Astrocyte of the hippocampus (primary cell): ENCODE measurements around the gene SLC25A44.
A peak's percentile ranks its signal among the peaks of the same experiment; 100 is the strongest.

Experiments used
- DNase-seq: peaks from one replicate; pipeline ENCODE4 v3.0.0; 2011; ENCODE audit warnings: low read depth, low spot score

SLC25A44 gene, protein sequence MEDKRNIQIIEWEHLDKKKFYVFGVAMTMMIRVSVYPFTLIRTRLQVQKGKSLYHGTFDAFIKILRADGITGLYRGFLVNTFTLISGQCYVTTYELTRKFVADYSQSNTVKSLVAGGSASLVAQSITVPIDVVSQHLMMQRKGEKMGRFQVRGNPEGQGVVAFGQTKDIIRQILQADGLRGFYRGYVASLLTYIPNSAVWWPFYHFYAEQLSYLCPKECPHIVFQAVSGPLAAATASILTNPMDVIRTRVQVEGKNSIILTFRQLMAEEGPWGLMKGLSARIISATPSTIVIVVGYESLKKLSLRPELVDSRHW

DNA sequence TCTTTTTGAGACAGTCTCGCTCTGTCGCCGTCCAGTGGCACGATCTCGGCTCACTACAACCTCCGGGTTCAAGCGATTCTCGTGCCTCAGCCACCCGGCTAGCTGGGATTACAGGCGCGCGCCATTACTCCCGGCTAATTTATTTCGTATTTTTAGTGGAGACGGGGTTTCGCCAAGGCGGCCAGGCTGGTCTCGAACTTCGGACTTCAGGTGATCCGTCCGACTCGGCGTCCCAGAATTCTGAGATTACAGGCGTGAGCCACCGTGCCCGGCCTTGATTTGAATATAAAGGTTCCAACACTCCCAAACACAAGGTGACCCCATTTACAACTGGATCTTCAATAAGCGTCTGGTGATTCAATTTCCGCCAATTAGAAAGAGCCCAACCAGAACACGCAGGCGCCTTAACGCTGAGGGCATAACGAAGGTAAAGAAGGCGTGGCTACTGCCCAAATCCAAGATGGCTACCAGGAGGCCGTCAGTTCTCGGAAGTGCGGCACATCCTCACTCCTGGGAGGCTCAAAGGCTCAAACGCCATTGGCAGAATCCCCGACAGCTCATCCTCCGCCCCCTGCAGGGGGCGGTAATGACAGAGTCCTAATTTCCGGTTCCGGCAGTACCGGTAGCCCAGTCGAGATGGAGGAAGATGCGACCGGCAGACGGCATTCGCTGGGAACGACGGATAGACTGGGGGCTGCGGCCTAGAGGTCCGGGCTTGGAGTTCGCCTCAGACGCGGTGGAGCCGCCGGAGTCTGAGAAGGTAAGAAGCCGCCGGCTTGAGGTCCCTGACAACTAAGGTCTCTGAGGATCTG lies at the start of gene SLC25A44:
SLC25A44 (plus strand) TSS at position 617 of the 812 bp plus-strand sequence. CDS start 5,744 bp downstream, outside the sequence.
- DNase-seq: peak; percentile 99

DNA sequence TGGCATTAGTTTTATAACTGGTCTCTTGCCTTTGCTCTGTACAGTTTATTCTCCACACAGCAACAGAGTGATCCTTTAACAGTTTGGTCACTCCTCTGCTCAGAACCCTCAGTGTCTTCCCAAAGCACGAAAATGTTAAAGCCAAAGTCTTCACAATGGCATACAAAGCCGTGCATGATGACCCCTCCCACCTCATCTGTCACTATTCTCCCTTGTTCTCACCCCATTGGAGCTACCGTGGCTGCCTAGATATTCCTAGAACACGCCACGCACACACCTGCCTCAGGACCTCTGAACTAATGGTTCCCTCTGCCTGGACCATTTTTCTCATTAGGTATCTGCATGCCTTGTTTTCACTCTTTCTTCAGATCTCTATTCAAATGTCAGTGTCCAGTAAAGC lies 49.2 kb upstream of the SLC25A44 start:
- DNase-seq: no peak

DNA sequence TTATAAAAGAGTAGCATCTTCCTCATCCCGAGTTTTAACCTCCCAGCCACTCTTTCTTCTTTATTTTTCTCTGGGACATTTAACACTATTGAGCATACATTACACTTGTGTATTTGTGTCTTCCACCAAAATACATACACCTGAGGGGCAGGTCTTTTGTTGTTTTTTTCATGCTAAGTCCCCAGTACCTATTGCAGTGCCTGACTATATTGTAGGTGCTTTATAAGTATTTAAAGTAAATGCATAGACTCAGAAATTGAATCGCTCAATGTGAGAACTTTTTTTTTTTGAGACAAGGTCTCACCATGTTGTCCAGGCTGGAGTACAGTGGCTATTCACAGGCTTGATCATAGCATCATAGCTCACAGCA lies 48.3 kb upstream of the SLC25A44 start:
- no peak for DNase-seq

DNA sequence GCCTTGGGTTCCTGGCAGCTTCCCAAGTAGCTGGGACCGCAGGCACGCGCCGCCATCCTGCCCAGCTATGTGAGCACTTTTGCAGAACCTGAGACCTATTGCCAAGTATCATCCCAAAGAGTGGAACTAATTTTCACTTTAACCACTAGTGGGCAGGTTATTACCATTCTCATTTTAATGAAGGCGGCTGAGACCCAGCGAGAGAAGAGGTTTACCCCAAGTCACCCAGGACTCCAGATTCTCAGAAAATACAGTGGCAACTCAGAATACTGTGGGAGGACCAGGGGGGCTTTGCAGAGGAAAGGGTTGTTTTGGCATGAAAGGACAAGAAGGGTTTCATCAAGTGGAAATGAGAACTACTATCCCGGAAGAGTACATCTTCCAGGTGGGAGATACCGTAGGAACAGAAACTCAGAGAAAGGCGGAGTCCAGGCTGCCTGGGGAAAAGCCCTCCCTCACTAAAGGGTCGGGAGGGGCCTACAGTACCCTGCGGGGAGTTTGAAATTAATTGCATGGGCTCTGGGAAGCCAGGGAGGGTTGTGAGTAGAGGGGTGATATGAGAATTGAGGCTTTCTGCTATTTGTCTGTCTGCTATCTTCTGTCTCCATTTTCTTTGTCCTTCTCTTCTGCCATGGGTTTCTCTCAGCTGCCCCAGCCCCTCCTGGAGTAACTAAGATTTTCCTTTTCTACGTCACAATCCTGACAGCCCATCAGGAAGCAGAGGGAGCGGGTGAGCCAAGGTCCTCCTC lies 47.7 kb upstream of the SLC25A44 start:
- DNase-seq: peak; percentile 99

DNA sequence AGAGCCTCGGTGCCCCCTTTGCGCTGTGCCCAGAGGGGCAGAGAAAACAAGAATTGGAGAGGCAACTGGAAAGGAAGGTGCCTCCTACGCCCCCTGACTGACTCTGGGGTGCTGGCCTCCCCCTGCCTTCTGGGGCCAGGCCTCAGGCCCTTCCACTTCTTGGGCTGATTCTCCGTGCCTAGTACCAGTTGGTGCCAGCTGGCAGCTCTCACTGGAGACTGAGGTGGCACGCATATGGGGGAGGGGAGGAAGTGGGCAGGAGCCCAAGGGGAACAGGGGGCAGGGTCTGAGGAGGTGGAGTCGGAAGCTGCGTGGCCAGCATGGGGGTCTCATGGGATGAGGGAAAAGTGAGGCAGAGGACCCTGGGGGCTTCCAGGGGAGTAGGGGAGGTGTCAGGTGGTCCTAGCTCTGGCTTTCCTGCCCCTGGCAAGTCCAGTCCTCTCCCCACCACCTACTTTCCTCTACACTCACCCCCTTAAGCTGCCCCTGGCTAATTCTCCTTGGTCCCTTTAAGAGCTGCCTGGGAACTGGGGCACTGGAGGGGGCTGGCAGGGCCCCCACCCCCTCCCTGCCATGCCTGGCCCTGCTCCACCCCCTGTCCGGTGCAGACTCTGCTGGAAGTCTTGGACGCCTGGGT lies 47.0 kb upstream of the SLC25A44 start:
- peak; percentile 62 for DNase-seq

DNA sequence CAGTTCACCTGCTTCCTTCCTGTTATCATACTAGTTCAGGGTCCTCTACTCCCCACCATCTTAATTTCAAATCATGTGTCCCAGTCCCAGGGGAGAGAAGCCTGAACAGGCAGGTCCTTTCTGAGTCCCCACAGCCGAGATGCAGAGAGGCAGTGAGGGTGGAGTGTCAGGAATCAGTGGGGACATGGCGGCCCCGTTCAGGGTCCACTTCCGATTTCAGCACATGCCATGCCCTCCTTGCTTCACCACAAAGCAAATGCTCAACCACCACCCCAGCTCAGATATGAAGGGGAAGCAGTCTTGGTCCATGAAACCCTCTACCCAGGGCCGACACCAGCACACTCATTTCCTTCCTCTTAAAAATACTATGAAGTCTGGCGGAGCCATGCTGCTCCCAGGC lies 45.7 kb upstream of the SLC25A44 start:
- DNase-seq: no peak

DNA sequence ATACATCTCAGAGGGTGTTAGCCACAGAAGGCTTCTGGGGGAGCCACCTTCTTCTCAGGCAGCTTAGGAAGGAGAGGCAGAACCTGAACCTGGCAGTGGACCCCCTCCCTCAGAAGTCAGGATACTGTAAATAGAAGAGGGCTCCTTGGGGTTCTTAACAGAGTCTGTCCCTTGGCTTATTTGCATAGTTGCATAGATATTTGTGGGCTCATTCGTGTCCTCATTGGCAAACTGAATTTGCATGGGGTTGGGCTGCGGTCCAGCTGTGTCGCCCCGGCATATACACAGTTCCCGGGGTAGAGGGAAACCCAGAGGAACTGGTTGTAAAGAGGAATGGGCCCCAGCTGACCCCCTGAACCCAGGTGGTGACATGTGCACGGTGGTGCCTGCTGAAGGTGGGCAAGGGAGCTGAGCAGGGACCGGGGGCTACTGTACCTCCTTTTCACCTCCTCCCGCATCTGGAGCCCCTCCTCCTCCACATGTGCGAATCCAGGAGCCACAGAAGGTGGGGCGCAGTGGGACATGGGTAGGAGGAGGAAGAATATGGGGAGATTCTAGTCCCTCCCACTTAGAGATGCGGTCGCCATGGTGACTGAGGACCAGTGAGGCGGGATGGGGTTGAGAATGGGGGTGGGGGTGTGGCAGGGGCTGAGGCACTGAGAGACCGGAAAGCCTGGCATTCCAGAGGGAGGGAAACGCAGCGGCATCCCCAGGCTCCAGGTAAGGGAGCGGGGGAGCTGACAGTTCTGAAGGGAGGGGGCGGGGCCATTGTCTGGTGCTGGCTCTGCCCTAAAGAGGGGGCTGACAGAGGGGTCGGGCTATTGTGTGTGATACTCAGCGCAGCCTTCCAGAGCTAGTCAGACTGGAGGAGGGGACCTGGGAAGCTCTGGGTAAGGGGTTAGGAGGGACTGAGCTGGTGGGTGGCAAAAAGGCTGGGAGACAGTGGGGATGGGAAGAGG lies 44.3 kb upstream of the SLC25A44 start:
- DNase-seq: no peak

DNA sequence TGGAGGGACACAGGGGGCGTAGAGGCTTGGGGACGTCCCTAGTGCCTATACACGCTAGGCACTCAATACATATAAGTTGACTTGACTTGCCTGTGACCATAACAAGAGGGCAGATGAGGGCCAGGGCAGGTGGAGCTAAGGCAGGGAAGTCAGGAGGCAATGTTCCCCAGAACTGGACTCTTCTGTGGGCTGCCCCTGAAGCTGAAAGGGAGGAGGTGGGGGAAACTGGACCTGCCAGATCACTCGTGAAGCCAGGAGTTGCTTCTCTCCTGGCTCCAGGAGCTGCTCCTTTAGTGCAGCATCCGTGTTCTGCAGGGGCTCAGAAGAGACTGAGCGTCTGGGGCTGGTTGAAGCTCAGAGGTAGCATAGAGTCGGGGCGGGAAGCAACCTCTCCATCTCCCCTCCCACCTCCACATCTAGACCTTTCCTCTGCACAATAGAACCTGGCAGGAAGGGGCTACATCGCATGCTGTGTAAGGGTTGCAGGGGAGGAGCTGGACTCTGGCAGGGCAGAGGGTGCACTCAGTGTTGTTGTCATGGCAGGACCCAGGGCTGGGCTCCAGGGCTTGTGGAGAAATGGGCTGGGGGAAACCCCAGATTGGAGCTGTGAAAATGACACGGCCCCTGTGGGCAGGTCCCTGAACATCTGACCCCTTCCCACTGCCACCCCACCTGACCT lies 43.4 kb upstream of the SLC25A44 start:
- DNase-seq: no peak

DNA sequence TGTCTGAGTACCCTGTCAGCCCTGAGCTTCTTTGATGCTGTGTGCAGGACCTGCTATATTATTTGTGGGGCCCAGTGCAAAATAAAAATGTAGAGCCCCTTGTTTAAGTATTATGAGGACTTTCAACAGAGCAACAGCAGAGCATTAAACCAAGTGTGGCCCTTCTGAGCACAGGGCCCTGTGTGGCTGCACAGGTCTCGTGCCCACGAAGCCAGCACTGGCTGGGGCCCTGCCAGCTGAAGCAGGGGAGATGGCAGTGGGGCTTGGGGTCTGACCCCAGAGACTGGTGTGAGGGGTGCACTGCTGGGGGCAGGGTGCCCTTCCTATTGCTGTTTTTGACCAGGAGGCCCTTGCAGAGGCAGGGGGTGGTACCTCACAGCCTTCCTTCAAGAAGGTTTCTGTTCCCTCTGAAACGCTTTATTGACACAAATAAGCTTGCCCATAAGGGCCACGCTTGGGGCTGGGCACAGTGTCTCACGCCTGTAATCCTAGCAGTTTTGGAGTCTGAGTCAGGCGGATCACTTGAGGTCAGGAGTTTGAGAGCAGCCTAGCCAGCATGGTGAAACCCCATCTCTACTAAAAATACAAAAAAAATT lies 42.7 kb upstream of the SLC25A44 start:
- no peak for DNase-seq

DNA sequence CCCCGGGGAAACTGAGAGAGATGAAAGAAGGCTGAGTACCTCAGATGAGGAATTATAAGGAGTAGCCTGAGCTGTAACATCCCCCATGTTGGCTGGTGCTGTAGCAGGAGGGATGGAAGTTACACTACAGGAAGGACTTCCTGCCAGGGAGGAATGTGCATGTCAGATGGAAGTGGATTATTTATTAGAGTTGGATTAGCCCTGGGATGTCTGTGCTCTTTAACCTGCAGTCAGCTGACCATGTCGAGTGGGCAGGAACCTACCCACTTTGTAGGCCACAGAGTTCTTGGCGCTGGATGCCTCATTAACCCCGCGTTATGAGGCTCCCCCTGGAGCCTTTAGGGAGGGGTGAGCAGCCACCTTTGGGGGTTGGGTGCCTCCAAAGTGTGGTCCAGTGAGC lies 41.3 kb upstream of the SLC25A44 start:
- DNase-seq: no peak

DNA sequence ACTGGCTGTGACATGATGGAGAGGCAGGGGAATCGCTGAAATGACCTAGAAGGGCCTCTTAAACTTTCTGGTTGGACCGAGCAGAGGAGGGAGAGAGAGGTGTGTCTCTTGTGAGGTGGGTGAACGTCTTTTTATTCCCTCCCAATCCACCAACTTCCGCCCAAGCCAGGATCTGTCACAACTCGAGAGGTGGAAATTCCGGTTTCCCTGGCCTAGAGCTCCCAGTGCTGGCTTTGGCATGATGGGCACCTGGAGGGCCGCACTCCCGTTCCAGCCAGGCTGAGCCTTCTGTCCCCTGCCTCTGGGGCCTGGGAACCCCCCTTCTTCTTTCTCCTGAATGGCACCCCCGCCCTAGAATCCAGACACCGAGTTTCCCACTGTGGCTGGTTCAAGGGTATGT lies 40.5 kb upstream of the SLC25A44 start, which contains the start of gene SEMA4A:
SEMA4A (plus strand) TSS at position 224 of the 400 bp plus-strand sequence. CDS start 994 bp downstream, outside the sequence.
- DNase-seq: no peak

DNA sequence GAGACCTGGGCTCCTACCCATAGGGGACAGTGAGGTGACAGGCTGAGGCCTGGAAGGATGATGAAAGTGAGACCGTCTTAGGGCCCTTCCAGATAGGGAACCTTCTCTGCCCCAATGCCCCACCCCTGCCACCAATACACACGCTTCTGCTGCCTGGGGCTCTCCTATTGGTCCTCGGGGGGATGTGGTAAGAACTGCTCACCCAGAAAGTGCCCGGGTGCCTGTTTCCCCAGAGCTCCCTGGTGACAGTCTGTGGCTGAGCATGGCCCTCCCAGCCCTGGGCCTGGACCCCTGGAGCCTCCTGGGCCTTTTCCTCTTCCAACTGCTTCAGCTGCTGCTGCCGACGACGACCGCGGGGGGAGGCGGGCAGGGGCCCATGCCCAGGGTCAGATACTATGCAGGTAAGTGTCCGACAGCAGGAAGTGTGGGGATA lies 39.6 kb upstream of the SLC25A44 start:
- no peak for DNase-seq

DNA sequence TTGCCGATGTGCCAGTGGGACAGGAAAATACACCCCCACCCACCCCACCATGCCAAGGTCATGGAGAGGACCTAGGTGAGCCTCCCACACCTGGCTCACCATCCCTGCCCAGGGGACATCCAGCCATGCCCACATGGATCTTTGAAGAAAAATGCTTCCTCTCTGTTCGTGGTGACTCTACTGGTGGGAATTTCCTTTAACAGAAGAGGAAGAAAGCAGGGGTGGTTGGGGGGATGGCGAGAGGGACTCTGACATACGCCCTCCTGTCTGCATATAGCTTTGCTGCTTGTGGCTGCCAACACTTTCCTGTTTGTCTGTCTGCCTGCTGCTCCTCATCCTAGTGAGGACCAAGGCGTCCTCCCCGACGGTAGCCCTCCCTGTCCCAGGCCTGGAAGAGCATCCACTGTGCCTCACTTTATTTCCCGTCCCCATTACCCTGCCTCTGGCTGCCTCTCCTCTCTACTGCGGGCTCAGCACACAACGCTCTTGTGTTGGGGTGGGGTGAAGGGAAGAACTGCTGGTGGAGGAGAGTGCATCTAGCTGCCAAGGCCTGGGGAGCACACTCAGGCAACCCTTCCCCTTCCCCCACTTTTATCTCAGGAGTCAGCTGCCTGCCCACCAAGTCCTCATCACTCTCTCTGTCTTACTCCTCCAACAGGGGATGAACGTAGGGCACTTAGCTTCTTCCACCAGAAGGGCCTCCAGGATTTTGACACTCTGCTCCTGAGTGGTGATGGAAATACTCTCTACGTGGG lies 38.0 kb upstream of the SLC25A44 start:
- no peak for DNase-seq

DNA sequence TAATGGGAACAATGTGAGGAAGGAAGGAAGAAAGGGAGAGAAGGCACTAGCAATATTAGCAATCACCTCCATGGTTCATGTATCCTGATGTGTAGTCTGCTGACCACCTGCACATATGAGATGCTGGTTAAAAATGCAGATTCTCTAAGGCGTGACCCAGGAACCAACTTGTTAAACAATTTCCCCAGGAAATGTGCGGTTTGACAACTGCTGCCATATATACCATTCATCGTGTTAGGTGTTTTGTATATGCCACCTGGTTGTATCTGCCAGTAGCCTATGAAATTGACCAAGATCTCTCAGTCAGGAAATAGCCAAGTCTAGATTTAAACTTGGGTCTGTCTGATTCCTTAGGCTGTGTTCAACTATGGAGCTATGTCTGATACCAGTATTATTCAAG lies 36.4 kb upstream of the SLC25A44 start:
- DNase-seq: no peak

DNA sequence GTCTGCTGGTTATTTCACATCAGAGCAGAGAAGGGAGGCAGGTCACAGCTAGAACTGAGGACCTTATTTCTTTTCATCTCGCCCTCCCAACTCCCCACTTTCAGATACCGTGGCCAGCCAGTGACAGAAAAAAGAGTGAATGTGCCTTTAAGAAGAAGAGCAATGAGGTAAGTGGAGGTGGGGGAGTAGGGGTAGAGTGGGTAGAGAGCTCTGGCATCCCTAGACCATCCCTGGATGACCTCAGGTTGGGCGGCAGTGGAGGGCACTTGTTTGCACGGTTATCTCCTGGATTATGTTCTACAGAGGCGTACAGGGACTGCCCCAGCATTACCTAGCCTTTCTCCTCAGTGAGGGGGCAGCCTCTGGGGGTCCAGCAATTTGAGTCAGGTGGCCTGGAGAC lies 35.9 kb upstream of the SLC25A44 start:
- DNase-seq: no peak

DNA sequence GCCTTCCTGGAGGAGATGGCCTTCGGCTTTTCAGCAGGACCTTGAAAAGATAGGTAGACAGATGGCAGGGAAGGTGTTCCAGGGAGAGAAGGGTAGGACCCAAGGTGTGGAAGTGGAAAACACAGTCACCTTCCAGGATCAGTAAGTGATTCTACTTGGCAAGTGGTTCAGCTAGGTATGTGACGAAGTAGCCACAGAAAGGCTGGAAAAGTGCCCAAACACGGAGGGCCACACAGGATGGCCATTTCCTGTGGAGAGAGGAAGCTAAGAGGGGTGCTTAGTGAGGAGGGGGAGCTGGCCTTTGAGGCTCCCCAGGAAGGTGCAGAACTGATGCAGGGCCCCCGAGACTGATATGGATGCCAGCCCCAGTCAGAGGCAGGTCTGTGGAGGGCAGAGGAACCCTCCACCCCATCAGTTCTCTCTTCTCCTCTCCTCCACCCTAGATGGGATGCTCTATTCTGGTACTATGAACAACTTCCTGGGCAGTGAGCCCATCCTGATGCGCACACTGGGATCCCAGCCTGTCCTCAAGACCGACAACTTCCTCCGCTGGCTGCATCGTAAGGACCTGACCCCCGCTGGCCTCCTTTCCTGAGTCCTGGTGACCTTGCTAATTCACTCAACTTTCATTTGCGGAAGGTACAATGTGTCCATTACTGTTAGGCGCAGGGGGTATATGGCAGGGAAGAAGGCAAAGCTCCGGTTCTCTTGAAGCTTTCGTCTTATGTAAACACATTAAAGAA lies 33.7 kb upstream of the SLC25A44 start:
- DNase-seq: no peak

DNA sequence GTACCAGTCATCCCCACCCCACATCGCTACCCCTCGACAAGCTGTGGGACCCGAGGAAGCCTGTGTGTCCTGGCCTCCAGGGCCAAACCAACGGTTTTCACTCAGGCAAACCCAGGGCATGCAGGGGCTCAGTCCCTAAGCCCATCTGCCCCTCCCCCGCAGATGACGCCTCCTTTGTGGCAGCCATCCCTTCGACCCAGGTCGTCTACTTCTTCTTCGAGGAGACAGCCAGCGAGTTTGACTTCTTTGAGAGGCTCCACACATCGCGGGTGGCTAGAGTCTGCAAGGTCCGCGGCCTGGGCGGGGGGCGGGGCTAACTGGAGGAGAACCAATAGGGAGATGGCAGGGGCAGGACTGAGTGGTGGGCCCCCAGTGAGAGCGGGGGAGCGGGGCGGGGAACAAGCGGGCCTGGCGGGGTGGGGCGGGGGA lies 33.1 kb upstream of the SLC25A44 start:
- peak; percentile 85 for DNase-seq

DNA sequence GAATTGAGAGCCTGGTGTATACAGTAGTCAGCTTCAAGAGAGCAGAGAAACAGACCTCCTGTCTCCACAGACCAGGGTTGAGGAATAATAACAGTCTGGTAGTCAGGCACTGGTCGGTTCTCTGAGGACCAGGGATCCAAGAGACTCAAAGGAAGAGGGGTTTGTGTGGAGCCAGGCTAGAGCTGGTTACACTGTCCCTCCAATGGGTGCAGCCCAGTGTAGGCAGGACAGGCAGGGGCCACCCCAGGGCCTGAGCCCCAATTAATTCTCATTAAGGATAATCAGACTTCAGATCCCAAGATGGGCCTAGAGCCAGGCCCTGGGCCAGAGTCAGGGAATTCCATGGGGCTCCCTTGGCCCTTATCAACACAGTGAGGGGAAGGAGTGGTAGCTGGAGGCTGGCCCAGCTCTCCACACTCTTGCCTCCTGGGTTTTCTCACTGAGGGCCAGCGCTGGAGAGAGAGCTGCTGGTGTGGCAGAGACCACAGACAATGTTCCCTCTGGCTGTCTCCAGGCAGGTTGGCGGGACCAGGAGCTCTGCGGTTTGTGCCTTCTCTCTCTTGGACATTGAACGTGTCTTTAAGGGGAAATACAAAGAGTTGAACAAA lies 31.4 kb upstream of the SLC25A44 start:
- peak; percentile 81 for DNase-seq
